ENCODE data around the gene PLA2G4D. TPM values are rescaled to one million over a fixed set of nuclear protein-coding genes. Genes with fewer than 3 reads are reported as not detected.

The PLA2G4D gene
- polyA plus RNA-seq, 1 of the 3 experiments (the other 2 are of a cell fraction): not detected

DNA sequence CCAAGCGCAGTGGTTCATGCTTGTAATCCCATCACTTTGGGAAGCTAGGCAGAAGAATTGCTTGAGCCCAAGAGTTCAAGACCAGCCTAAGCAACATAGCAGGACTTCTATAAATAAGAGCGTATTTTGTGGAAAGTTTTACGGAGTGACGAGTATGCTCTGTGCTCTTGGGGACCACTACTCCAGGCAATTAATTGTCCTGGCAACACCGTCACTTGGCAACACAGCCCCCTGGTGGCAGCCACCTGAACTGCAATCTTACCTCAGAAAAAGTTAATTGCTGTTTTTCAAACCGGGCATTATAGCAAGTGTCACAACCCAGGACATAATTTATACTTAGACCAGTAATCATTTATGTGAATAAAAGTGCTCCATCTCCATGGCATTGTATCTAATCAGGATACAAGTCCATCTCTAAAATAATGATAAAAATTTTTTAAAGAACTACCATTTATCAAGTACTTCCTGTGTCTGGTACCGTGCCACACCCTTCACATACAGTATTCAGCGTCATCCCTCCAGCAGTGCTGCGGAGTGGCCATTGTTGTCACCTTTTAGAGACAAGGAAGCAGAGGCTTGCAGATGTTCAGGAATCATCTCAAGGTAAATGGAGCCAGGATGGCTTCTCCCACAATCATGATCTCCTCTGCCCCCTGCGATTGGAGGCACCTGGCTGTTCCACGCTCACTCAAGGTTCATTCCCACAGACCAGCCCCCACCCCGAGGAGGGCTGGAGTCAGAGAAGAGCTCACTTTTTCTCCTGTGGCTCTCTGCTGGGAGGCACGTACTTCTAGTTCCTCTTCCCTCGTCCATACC is 34.5 kb downstream of the PLA2G4D start (continued):
- TF ChIP-seq, protein P1, sequence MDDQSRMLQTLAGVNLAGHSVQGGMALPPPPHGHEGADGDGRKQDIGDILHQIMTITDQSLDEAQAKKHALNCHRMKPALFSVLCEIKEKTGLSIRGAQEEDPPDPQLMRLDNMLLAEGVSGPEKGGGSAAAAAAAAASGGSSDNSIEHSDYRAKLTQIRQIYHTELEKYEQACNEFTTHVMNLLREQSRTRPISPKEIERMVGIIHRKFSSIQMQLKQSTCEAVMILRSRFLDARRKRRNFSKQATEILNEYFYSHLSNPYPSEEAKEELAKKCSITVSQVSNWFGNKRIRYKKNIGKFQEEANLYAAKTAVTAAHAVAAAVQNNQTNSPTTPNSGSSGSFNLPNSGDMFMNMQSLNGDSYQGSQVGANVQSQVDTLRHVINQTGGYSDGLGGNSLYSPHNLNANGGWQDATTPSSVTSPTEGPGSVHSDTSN (IDR thresholded peaks at IDR 0.05): no peak
- TF ChIP-seq, protein P2, sequence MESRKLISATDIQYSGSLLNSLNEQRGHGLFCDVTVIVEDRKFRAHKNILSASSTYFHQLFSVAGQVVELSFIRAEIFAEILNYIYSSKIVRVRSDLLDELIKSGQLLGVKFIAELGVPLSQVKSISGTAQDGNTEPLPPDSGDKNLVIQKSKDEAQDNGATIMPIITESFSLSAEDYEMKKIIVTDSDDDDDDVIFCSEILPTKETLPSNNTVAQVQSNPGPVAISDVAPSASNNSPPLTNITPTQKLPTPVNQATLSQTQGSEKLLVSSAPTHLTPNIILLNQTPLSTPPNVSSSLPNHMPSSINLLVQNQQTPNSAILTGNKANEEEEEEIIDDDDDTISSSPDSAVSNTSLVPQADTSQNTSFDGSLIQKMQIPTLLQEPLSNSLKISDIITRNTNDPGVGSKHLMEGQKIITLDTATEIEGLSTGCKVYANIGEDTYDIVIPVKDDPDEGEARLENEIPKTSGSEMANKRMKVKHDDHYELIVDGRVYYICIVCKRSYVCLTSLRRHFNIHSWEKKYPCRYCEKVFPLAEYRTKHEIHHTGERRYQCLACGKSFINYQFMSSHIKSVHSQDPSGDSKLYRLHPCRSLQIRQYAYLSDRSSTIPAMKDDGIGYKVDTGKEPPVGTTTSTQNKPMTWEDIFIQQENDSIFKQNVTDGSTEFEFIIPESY (IDR thresholded peaks at IDR 0.05; ENCODE audit: borderline replicate concordance, low read depth): no peak
- TF ChIP-seq POLR2AphosphoS5 (IDR thresholded peaks at IDR 0.05; ENCODE audit: low read depth, low read length) (no peak), RCOR1 (IDR thresholded peaks at IDR 0.05; ENCODE audit: low read length) (no peak), GABPA (IDR thresholded peaks at IDR 0.05; ENCODE audit: low read depth) (no peak), FOXM1 (IDR thresholded peaks at IDR 0.05; ENCODE audit: low read depth) (no peak), YY1 (IDR thresholded peaks at IDR 0.05; ENCODE audit: low read depth) (no peak), GATA2 (CRISPR knock-in tag; IDR thresholded peaks at IDR 0.05) (no peak), CHD2 (IDR thresholded peaks at IDR 0.05; ENCODE audit: low read length, partially characterized antibody) (no peak), TAF1 (IDR thresholded peaks at IDR 0.05; ENCODE audit: borderline replicate concordance, low read depth, low read length) (no peak), EP300 (IDR thresholded peaks at IDR 0.05; ENCODE audit: borderline replicate concordance in 1 of 2, low read depth in 1 of 2, low read length in 1 of 2) (no peak), SMC3 (IDR thresholded peaks at IDR 0.05; ENCODE audit: low read depth, low read length) (peak; percentile 74), RXRA (IDR thresholded peaks at IDR 0.05; ENCODE audit: borderline replicate concordance, low read depth) (no peak)
- TF ChIP-seq, protein P3, sequence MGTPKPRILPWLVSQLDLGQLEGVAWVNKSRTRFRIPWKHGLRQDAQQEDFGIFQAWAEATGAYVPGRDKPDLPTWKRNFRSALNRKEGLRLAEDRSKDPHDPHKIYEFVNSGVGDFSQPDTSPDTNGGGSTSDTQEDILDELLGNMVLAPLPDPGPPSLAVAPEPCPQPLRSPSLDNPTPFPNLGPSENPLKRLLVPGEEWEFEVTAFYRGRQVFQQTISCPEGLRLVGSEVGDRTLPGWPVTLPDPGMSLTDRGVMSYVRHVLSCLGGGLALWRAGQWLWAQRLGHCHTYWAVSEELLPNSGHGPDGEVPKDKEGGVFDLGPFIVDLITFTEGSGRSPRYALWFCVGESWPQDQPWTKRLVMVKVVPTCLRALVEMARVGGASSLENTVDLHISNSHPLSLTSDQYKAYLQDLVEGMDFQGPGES (IDR thresholded peaks at IDR 0.05; ENCODE audit: low read depth, low read length): no peak
- TF ChIP-seq, protein P4, sequence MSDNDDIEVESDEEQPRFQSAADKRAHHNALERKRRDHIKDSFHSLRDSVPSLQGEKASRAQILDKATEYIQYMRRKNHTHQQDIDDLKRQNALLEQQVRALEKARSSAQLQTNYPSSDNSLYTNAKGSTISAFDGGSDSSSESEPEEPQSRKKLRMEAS (IDR thresholded peaks at IDR 0.05; ENCODE audit: low read depth): no peak
- TF ChIP-seq, protein P5, sequence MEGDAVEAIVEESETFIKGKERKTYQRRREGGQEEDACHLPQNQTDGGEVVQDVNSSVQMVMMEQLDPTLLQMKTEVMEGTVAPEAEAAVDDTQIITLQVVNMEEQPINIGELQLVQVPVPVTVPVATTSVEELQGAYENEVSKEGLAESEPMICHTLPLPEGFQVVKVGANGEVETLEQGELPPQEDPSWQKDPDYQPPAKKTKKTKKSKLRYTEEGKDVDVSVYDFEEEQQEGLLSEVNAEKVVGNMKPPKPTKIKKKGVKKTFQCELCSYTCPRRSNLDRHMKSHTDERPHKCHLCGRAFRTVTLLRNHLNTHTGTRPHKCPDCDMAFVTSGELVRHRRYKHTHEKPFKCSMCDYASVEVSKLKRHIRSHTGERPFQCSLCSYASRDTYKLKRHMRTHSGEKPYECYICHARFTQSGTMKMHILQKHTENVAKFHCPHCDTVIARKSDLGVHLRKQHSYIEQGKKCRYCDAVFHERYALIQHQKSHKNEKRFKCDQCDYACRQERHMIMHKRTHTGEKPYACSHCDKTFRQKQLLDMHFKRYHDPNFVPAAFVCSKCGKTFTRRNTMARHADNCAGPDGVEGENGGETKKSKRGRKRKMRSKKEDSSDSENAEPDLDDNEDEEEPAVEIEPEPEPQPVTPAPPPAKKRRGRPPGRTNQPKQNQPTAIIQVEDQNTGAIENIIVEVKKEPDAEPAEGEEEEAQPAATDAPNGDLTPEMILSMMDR (IDR thresholded peaks at IDR 0.05): peak; percentile 92

Data from SK-N-SH (cell line).